DOHH2 (cell line): ENCODE results near the gene MDFI.

Source experiments
- EZH2phosphoT487 ChIP-seq: fragments of 200-600 bp; sonication (generic); IDR thresholded peaks from 2 replicates; pipeline ENCODE4 v1.6.1; 2017; ENCODE audit warnings: borderline replicate concordance, mild to moderate bottlenecking, antibody characterized with exemption, low read length, moderate library complexity, mixed read lengths
- TF ChIP-seq, protein P1 (sequence below): fragments of 200-600 bp; sonication (generic); IDR thresholded peaks from one replicate; pipeline ENCODE4 v1.5.1; 2014; ENCODE audit warnings: antibody characterized with exemption, mild to moderate bottlenecking, low read depth, low read length; ENCODE audit not compliant: poor library complexity, severe bottlenecking

DNA sequence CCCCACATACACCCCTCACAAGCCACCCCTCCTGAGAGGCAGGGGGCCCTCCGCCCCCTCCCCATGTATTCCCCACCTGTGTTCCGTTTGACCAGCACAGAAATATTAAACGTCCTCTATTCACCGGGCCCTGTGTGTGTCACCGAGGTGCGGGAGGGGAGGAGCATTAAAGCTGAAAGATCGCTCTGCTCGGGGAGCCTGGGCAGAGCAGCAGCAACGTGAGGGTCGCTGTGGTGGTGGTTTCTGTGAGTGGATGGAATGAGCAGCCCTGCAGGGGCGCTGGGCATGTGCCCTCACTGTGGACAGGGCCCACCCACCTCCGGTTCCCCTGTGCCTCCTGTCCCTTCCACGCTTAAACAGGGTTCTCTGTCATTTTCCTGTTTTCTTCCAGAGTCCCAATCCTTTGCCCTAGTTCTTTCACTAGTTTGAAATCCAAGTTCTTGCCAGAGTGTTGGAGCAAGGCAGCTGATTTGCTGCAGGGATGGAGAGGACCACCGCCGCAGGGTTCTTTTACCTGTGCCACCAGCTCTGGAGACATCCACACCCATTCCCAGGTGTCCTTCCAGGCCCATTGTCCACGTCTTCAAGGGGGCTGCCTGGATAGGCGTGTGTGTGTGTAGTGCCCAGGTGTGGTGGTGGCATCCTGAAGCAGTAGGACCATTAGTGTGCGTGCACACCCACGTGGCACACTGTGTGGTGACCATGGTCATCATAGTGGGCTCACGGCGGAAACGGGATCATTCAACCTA lies 37.6 kb upstream of the MDFI start:
- TF ChIP-seq, protein P1, sequence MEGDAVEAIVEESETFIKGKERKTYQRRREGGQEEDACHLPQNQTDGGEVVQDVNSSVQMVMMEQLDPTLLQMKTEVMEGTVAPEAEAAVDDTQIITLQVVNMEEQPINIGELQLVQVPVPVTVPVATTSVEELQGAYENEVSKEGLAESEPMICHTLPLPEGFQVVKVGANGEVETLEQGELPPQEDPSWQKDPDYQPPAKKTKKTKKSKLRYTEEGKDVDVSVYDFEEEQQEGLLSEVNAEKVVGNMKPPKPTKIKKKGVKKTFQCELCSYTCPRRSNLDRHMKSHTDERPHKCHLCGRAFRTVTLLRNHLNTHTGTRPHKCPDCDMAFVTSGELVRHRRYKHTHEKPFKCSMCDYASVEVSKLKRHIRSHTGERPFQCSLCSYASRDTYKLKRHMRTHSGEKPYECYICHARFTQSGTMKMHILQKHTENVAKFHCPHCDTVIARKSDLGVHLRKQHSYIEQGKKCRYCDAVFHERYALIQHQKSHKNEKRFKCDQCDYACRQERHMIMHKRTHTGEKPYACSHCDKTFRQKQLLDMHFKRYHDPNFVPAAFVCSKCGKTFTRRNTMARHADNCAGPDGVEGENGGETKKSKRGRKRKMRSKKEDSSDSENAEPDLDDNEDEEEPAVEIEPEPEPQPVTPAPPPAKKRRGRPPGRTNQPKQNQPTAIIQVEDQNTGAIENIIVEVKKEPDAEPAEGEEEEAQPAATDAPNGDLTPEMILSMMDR, result no peak
- no peak for TF ChIP-seq EZH2phosphoT487
